Calu3 (cell line): ENCODE data around the gene PTPN1. TPM values are rescaled to one million over a fixed set of nuclear protein-coding genes. Genes with fewer than 3 reads are reported as not detected.

ENCODE experiments used
- BruUV-seq: library from RNA; stranded (reverse); fragments of 400-500 nt; replicated peaks from 2 replicates; lab custom pipeline; 2021; lab: Mats Ljungman, UMichigan
- CTCF ChIA-PET: fragments of 300-600 bp; sonication (Branson Sonifier 250); formaldehyde crosslinking; loops from one replicate; lab custom pipeline; 2022; ENCODE audit warnings: antibody characterized with exemption; lab: Charles Lee
- DNase-seq: peaks from one replicate; pipeline ENCODE4 v3.0.0; 2022
- H3K27ac Mint-ChIP-seq: one replicate; pipeline ENCODE4 v1.8.0; 2022; ENCODE audit warnings: mixed read lengths; ENCODE audit not compliant: unreplicated experiment
- H3K27me3 Mint-ChIP-seq: one replicate; pipeline ENCODE4 v1.8.0; 2022; ENCODE audit warnings: mixed read lengths; ENCODE audit not compliant: unreplicated experiment
- H3K36me3 Mint-ChIP-seq: one replicate; pipeline ENCODE4 v1.8.0; 2022; ENCODE audit warnings: mild to moderate bottlenecking, moderate library complexity, mixed read lengths; ENCODE audit not compliant: insufficient read depth, unreplicated experiment
- H3K4me1 Mint-ChIP-seq: one replicate; pipeline ENCODE4 v1.8.0; 2022; ENCODE audit warnings: mild to moderate bottlenecking, low read depth, mixed read lengths; ENCODE audit not compliant: unreplicated experiment
- H3K4me3 Mint-ChIP-seq: one replicate; pipeline ENCODE4 v1.8.0; 2022; ENCODE audit warnings: mild to moderate bottlenecking, low read depth, moderate library complexity, mixed read lengths; ENCODE audit not compliant: unreplicated experiment
- H3K9me3 Mint-ChIP-seq: one replicate; pipeline ENCODE4 v1.8.0; 2022; ENCODE audit warnings: low read depth, mixed read lengths; ENCODE audit not compliant: unreplicated experiment
- CTCF ChIP-seq: fragments of 200-600 bp; IDR thresholded peaks from one replicate; pipeline ENCODE4 v1.8.0; 2022; ENCODE audit warnings: antibody characterized with exemption; ENCODE audit not compliant: unreplicated experiment
- intact Hi-C: fragments of 100-400 bp; cut with micrococcal nuclease; formaldehyde crosslinking; loops from one replicate; pipeline ENCODE4 v1.10.0; 2022; ENCODE audit not compliant: unreplicated experiment
- total RNA-seq: library from RNA; stranded (reverse); gene quantifications from 2 replicates; pipeline ENCODE4 v1.2.3, GENCODE V29; 2022

Gene PTPN1
- total RNA-seq, 1 experiment from 2014 or later = 58.5 TPM

GRCh38 chr20:50464026-50464724 is 46.0 kb upstream of the PTPN1 start:
- Mint-ChIP-seq H3K4me1 (peaks cover 22% of the 10 kb centered on the region), H3K9me3 (peaks cover 2% of the 10 kb centered on the region), H3K36me3 (no peaks in the 10 kb centered on the region), H3K27me3 (no peaks in the 10 kb centered on the region), H3K4me3 (peak overlapping the region; percentile 39), H3K27ac (no peak overlapping the region)
- intact Hi-C loops = loop anchor here (1.0 to 5.0 kb wide), 4 partner anchors 62 to 278 kb away; partner anchors contain the start of gene CEBPB
- no TSS peak for BruUV-seq
- peak; percentile 69 for DNase-seq
- CTCF ChIA-PET = interaction anchor here (0.8 to 1.8 kb wide), 6 partner anchors 49 to 324 kb away, joined by 3 to 13 read pairs (median 4); partner anchors contain the start of gene CEBPB
- TF ChIP-seq CTCF = peak; percentile 91

DNA sequence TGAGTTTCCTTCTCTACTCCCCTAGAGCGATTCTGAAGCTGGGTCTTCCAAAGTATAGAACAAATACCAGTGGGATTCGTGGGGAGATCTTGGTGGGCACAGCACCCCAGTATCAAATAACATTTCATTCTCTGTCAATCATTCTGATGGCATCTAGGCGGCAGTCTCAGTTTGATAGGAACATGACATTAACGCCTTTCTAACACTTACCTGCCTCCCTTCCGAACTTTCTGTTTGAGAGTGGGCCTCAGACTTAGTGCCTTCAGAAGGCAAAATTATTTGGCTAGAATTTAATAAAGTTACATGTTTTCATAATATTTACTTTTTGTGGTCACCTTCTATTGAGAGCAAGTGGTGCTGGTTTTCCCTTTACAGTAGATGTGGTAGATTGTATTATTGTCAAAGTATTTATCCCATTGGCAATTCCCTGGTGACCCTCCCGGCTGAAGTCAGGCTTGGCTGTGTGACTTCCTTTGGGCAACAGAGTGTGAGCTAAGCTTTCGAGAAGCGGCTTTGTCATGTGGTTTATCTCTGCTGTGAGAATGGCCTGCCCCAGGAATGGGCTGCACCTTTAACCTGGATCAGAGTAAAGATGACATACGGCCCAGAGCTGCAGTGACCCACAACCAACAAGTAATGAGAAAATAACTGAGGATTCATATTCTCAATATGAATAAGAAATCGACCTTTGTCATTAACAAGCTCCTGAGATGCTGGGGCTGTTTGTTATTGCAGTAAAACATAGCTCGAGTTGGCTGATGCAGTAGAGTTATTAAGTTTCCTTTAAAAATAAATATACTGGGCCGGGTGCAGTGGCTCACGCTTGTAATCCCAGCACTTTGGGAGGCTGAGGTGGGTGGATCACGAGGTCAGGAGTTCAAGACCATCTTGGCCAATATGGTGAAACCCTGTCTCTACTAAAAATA is 45.2 kb upstream of the PTPN1 start:
- DNase-seq = no peak
- CTCF ChIA-PET = interaction anchor here (0.7 to 1.8 kb wide), 5 partner anchors 48 to 279 kb away, joined by 3 to 13 read pairs (median 4); partner anchors contain the start of gene CEBPB
- Mint-ChIP-seq H3K4me1 (peaks cover 29% of the 10 kb centered on the region), H3K9me3 (no peaks in the 10 kb centered on the region), H3K4me3 (peak overlapping the region; percentile 39), H3K27ac (no peak overlapping the region), H3K36me3 (peaks cover 1% of the 10 kb centered on the region), H3K27me3 (no peaks in the 10 kb centered on the region)
- intact Hi-C loops = loop anchor here (1.0 to 5.0 kb wide), 4 partner anchors 63 to 279 kb away; partner anchors contain the start of gene CEBPB
- BruUV-seq = no TSS peak
- TF ChIP-seq CTCF = no peak

DNA sequence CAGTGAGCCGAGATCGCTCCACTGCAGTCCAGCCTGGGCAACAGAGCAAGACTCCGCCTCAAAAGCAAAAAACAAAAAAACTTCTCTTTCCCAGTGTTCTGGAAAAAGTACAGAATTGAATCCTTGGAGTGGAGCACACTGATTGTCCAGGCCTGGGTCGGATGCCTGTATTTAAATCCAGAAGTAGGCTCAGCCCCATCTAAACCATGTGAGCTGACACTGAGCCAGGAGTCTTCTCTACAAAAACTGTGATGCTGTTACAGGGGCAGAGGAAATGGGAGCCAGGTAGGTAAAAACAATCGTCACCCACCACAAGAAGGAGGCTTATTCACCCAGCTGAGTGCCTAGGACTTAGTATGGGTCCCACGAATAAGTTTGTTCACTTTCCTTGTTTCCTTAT is 43.0 kb upstream of the PTPN1 start:
- CTCF ChIA-PET = no interaction called here
- no peak for TF ChIP-seq CTCF
- H3K4me1 Mint-ChIP-seq = peaks cover 31% of the 10 kb centered on the region
- no peak for DNase-seq
- intact Hi-C loops = no loop called here
- H3K27ac Mint-ChIP-seq = no peak overlapping the region
- H3K36me3 Mint-ChIP-seq = peaks cover 9% of the 10 kb centered on the region
- H3K27me3 Mint-ChIP-seq = no peaks in the 10 kb centered on the region
- no TSS peak for BruUV-seq
- H3K9me3 Mint-ChIP-seq = no peaks in the 10 kb centered on the region
- no peak overlapping the region for H3K4me3 Mint-ChIP-seq

DNA sequence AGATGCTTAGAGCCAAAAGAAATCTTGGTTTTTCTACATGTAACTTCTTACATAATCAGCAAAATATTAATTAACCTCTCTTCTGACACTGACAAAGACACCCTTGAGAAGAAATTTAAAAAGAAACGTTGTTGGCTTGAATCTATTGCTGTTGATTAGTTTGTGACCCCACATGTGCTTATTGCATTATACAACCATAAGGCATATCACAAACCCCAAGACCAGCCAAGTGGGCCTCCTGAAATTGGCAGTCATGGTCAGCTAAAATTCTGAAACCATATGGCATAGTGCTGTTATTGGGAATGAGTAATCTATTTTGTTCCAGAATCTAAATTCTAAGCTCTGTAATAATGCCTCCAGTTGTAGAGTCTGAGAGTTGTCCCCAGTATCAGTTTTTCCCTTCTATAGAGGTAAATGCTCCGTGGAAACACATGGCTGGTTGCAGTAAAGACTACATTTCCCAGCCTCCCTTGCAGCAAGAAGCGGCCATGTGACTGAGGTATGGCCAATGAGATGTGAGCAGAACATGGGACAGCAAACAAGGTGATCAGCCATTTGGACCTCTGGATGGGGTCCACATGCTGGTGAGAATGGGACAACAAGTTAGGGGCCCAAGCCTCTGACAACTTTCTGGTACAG is 42.3 kb upstream of the PTPN1 start:
- Mint-ChIP-seq H3K27ac (no peak overlapping the region), H3K4me1 (peaks cover 31% of the 10 kb centered on the region), H3K9me3 (no peaks in the 10 kb centered on the region), H3K36me3 (peaks cover 9% of the 10 kb centered on the region), H3K4me3 (no peak overlapping the region), H3K27me3 (no peaks in the 10 kb centered on the region)
- no TSS peak for BruUV-seq
- peak; percentile 70 for DNase-seq
- intact Hi-C loops = no loop called here
- CTCF ChIA-PET = no interaction called here
- TF ChIP-seq CTCF = no peak
